Right lobe of liver (tissue), 4 donors: Measurements from ENCODE around the gene PLXND1.

Source experiments
- CTCF ChIP-seq, 4 donors: fragments of 200-600 bp in 3 of 4; fragments of 450-650 bp in 1 of 4; IDR thresholded peaks; one replicate each; pipeline versions ENCODE4 v1.5.1 to v1.8.0; 2016 to 2022; ENCODE audit warnings: antibody characterized with exemption in 4 of 4, mild to moderate bottlenecking in 2 of 4
- POLR2A ChIP-seq: fragments of 450-650 bp; IDR thresholded peaks from one replicate; pipeline ENCODE4 v1.6.1; 2017; ENCODE audit warnings: antibody characterized with exemption, mild to moderate bottlenecking
- donor health status: DM: no; HTN: no; CAD: no.
- donor health status: DM: no; HTN: no; CAD: no.
- donor health status: DM: no; HTN: yes; CAD: no.

- no peak for TF ChIP-seq CTCF (IDR thresholded peaks at IDR 0.05)
- TF ChIP-seq POLR2A: no peak
Observed at GRCh38 chr3:129605203-129605921, 1.1 kb downstream of the PLXND1 start.
